HepG2 (cell line): ENCODE measurements around the gene ANKAR. TPM values are rescaled to one million over a fixed set of nuclear protein-coding genes. Genes with fewer than 3 reads are reported as not detected.
A peak's percentile ranks its signal among the peaks of the same experiment; 100 is the strongest.

Experiments used
- ELF1 ChIP-seq: sonication (generic); formaldehyde crosslinking; IDR thresholded peaks from 2 replicates; pipeline ENCODE4 v1.4.0; 2020; ENCODE audit warnings: missing genetic modification reagents
- HNF4A ChIP-seq: sonication (generic); formaldehyde crosslinking; IDR thresholded peaks from 2 replicates; pipeline ENCODE4 v1.4.0; 2020; ENCODE audit warnings: missing genetic modification reagents
- HOMEZ ChIP-seq: IDR thresholded peaks from 2 replicates; pipeline ENCODE4 v1.6.1; 2016; ENCODE audit warnings: low read depth
- IRF2 ChIP-seq: IDR thresholded peaks from 2 replicates; pipeline ENCODE4 v1.6.1; 2018; ENCODE audit warnings: missing genetic modification reagents, missing compliant biosample characterization
- KDM3A ChIP-seq: IDR thresholded peaks from 2 replicates; pipeline ENCODE4 v1.6.1; 2018; ENCODE audit warnings: low read depth, missing compliant biosample characterization
- NFYB ChIP-seq: sonication (generic); formaldehyde crosslinking; IDR thresholded peaks from 2 replicates; pipeline ENCODE4 v1.4.0; 2020; ENCODE audit warnings: missing genetic modification reagents
- NKX3-1 ChIP-seq: sonication (generic); formaldehyde crosslinking; IDR thresholded peaks from 2 replicates; pipeline ENCODE4 v1.5.0; 2020; ENCODE audit warnings: missing genetic modification reagents
- NR1H2 ChIP-seq: sonication (generic); formaldehyde crosslinking; IDR thresholded peaks from 2 replicates; pipeline ENCODE4 v1.8.1; 2022; ENCODE audit warnings: low read depth, missing genetic modification reagents, borderline replicate concordance
- PRPF4 ChIP-seq: fragments of 200-400 bp; formaldehyde crosslinking; IDR thresholded peaks from 2 replicates; pipeline ENCODE4 v1.6.1; 2016; ENCODE audit warnings: low read length, low read depth; ENCODE audit not compliant: poor library complexity, severe bottlenecking
- REST ChIP-seq, 2 experiments: IDR thresholded peaks; 2 replicates each; pipeline ENCODE4 v1.6.1; 2011 to 2012; ENCODE audit warnings: low read length in 2 of 2, borderline replicate concordance in 1 of 2, low read depth in 1 of 2, mild to moderate bottlenecking in 1 of 2, moderate library complexity in 1 of 2
- USF2 ChIP-seq, 2 experiments: sonication (generic) in 1 of 2; formaldehyde crosslinking in 1 of 2; IDR thresholded peaks; 2 replicates each; pipeline versions ENCODE4 v1.5.1 to v1.6.1; 2011 to 2020; ENCODE audit warnings: borderline replicate concordance in 1 of 2, low read depth in 1 of 2, low read length in 1 of 2, mild to moderate bottlenecking in 1 of 2, missing genetic modification reagents in 1 of 2, moderate library complexity in 1 of 2
- WIZ ChIP-seq: sonication (generic); formaldehyde crosslinking; IDR thresholded peaks from 2 replicates; pipeline ENCODE4 v1.5.1; 2020; ENCODE audit warnings: mild to moderate bottlenecking, missing genetic modification reagents
- YEATS2 ChIP-seq: sonication (generic); formaldehyde crosslinking; IDR thresholded peaks from 2 replicates; pipeline ENCODE4 v1.4.0; 2020; ENCODE audit warnings: missing genetic modification reagents, borderline replicate concordance
- ZHX1 ChIP-seq: sonication (generic); formaldehyde crosslinking; IDR thresholded peaks from 2 replicates; pipeline ENCODE4 v1.8.1; 2022; ENCODE audit warnings: low read depth, mild to moderate bottlenecking, missing genetic modification reagents
- ZNF124 ChIP-seq: sonication (generic); formaldehyde crosslinking; IDR thresholded peaks from 2 replicates; pipeline ENCODE4 v1.4.0; 2020; ENCODE audit warnings: missing genetic modification reagents
- ZNF205 ChIP-seq: IDR thresholded peaks from 2 replicates; pipeline ENCODE4 v1.6.1; 2018; ENCODE audit warnings: missing biosample characterization, missing genetic modification reagents
- ZNF598 ChIP-seq: sonication (generic); formaldehyde crosslinking; IDR thresholded peaks from 2 replicates; pipeline ENCODE4 v1.5.1; 2020; ENCODE audit warnings: mild to moderate bottlenecking, missing genetic modification reagents, borderline replicate concordance
- ZNF746 ChIP-seq: sonication (generic); formaldehyde crosslinking; IDR thresholded peaks from 2 replicates; pipeline ENCODE4 v1.8.0; 2022; ENCODE audit warnings: mild to moderate bottlenecking, missing genetic modification reagents
- polyA plus RNA-seq, 8 experiments: library from polyadenylated mRNA; depleted of rRNA in 3 of 8; stranded (reverse) in 7 of 8; unstranded in 1 of 8; fragments of >200 nt; fragmentation: Illumina TruSeq in 4 of 8; extraction: Trizol in 4 of 8; gene quantifications; 2 replicates each; pipeline versions ENCODE4 v1.2.1 to v1.2.3, GENCODE V29; 2011 to 2016; ENCODE audit warnings: low read depth in 4 of 8, missing spikeins in 1 of 8, mixed read lengths in 1 of 8; ENCODE audit not compliant: insufficient read depth in 1 of 8
- total RNA-seq, 5 experiments: library from RNA; depleted of rRNA; stranded (reverse); fragments of >200 nt; fragmentation: Illumina TruSeq; extraction: Trizol; gene quantifications; 2 replicates each; pipeline ENCODE4 v1.2.3, GENCODE V29; 2016; ENCODE audit warnings: low read depth in 1 of 5

Gene ANKAR
- total and polyA plus RNA-seq, 2 of the 13 experiments (the other 11 are each of a cell fraction or from before 2014, with no cell fraction given): 3.6 to 5.0 TPM

GRCh38 chr2:189661148-189661956, 13.1 kb upstream of the ANKAR start, which contains the start of gene ASNSD1 (continued):
- peak in 1 of 2 experiments; percentile 71; a peak in 2 of 4 replicates for TF ChIP-seq REST (IDR thresholded peaks at IDR 0.05; ENCODE audit: borderline replicate concordance in 1 of 2, low read depth in 1 of 2, low read length in 2 of 2)
- peak; percentile 99 for TF ChIP-seq ZNF598 (CRISPR knock-in tag)
- peak; percentile 63; the same call in 1 of the 2 replicates for TF ChIP-seq KDM3A (CRISPR knock-in tag)
- TF ChIP-seq ZNF205 (CRISPR knock-in tag): 0 out of 2 replicates have a peak, but pooled peaks have one; percentile 31
- 0 out of 2 replicates have a peak, but pooled peaks have one; percentile 33 for TF ChIP-seq IRF2
- peak; percentile 57; the same call in 1 of the 2 replicates for TF ChIP-seq NFYB (CRISPR knock-in tag)
- TF ChIP-seq NR1H2 (CRISPR knock-in tag): no peak
- no peak for TF ChIP-seq PRPF4
- no peak for TF ChIP-seq USF2 (IDR thresholded peaks at IDR 0.05; ENCODE audit: low read depth, low read length)
- no peak for TF ChIP-seq USF2 (CRISPR knock-in tag; IDR thresholded peaks at IDR 0.05; ENCODE audit: borderline replicate concordance)
- TF ChIP-seq WIZ (CRISPR knock-in tag): peak; percentile 41; the same call in 1 of the 2 replicates
- TF ChIP-seq HOMEZ (CRISPR knock-in tag): peak; percentile 98
- TF ChIP-seq ZNF746 (CRISPR knock-in tag): no peak
- peak; percentile 94 for TF ChIP-seq YEATS2
- TF ChIP-seq ZNF124 (CRISPR knock-in tag): peak; percentile 72
- TF ChIP-seq ELF1: no peak; the same call in 1 of the 2 replicates
- TF ChIP-seq NKX3-1 (CRISPR knock-in tag): peak; percentile 57; the same call in 1 of the 2 replicates
- TF ChIP-seq ZHX1 (CRISPR knock-in tag): peak; percentile 59; the same call in 1 of the 2 replicates
- peak; percentile 16; the same call in 1 of the 2 replicates for TF ChIP-seq HNF4A (CRISPR knock-in tag)
